Measurements from ENCODE around the gene DNAJC13. TPM values are rescaled to one million over a fixed set of nuclear protein-coding genes. Genes with fewer than 3 reads are reported as not detected.

DNAJC13 gene
- total RNA-seq, 1 experiment from 2014 or later: 28.5 TPM

- CTCF ChIA-PET: interaction anchor here (1.2 kb wide), 1 partner anchor 51 kb away, joined by 3 read pairs; no protein-coding TSS in a partner anchor
- POLR2A ChIA-PET: no interaction called here
- TF ChIP-seq HMGXB4 (CRISPR knock-in tag; IDR thresholded peaks at IDR 0.05) (no peak), ETV6 (CRISPR knock-in tag; IDR thresholded peaks at IDR 0.05) (no peak), AR (CRISPR knock-in tag; IDR thresholded peaks at IDR 0.05) (no peak), OVOL2 (CRISPR knock-in tag; IDR thresholded peaks at IDR 0.05; ENCODE audit: borderline replicate concordance) (no peak), E2F5 (CRISPR knock-in tag; IDR thresholded peaks at IDR 0.05) (no peak), ARID4B (CRISPR knock-in tag; IDR thresholded peaks at IDR 0.05; ENCODE audit: borderline replicate concordance) (no peak), CBFB (CRISPR knock-in tag; IDR thresholded peaks at IDR 0.05; ENCODE audit: low read depth) (no peak), GTF2I (CRISPR knock-in tag; conservative IDR thresholded peaks at IDR 0.05) (no peak), ATF3 (CRISPR knock-in tag; conservative IDR thresholded peaks at IDR 0.05) (no peak), NFE2L1 (CRISPR knock-in tag; IDR thresholded peaks at IDR 0.05) (no peak), GABPB1 (CRISPR knock-in tag; IDR thresholded peaks at IDR 0.05) (no peak), ZMAT4 (CRISPR knock-in tag; IDR thresholded peaks at IDR 0.05) (no peak)
- no peak overlapping the region for H3K27ac Mint-ChIP-seq
- peaks cover 5% of the 10 kb centered on the region; the same call in 1 of the 2 replicates for H3K36me3 Mint-ChIP-seq
- no peaks in the 10 kb centered on the region for H3K4me1 Mint-ChIP-seq
- H3K27me3 Mint-ChIP-seq (ENCODE audit: low read depth): no peaks in the 10 kb centered on the region
- peaks cover 4% of the 10 kb centered on the region; the same call in 1 of the 2 replicates for H3K9me3 Mint-ChIP-seq
- no peak overlapping the region for H3K4me3 Mint-ChIP-seq
- ATAC-seq: no peak
- no peak for DNase-seq (ENCODE audit: low spot score)
Observed at GRCh38 chr3:132587401-132587800, 170.1 kb downstream of the DNAJC13 start.

Other genes starting within 250 kb of the DNAJC13 start
- gene ACP3, start 100.1 kb upstream of the DNAJC13 start, total RNA-seq (2021): 1.6 to 2.5 TPM (median 1.9 TPM) in 3 replicates
- not detected in 3 replicates for gene ACKR4, start 179.8 kb downstream of the DNAJC13 start, total RNA-seq (2021)
- 20.3 to 28.9 TPM (median 28.8 TPM) in 3 replicates for gene ACAD11, start 242.3 kb downstream of the DNAJC13 start, total RNA-seq (2021)
- 31.3 to 38.6 TPM (median 31.9 TPM) in 3 replicates for gene UBA5, start 242.8 kb downstream of the DNAJC13 start, total RNA-seq (2021)